K562 (cell line): ENCODE data around the gene TET2. TPM values are rescaled to one million over a fixed set of nuclear protein-coding genes. Genes with fewer than 3 reads are reported as not detected.

Experiments
- ZNF407 ChIP-seq: fragments of 450-650 bp; IDR thresholded peaks from 2 replicates; pipeline ENCODE4 v1.6.1; 2016; ENCODE audit warnings: low read depth
- polyA plus RNA-seq, 8 experiments: library from polyadenylated mRNA; depleted of rRNA in 4 of 8; stranded (reverse) in 5 of 8; unstranded in 3 of 8; fragments of >200 nt; fragmentation: Nextera tagmentation in 2 of 8; fragmentation: Illumina TruSeq in 1 of 8; extraction: Ambion mirVana in 2 of 8; extraction: Trizol in 1 of 8; gene quantifications; 2 replicates each; pipeline versions ENCODE4 v1.2.1 to v1.2.3, GENCODE V29; 2011 to 2014; ENCODE audit warnings: inconsistent platforms in 1 of 8, missing spikeins in 1 of 8
- total RNA-seq, 7 experiments: library from RNA; depleted of rRNA in 6 of 7; stranded (reverse); fragments of >200 nt in 6 of 7; fragmentation: Illumina TruSeq in 2 of 7; extraction: Trizol in 2 of 7; gene quantifications; 2 replicates each; pipeline versions ENCODE4 v1.2.1 to v1.2.3, GENCODE V29; 2011 to 2021; ENCODE audit warnings: low replicate concordance in 1 of 7

TET2 gene
- total and polyA plus RNA-seq, 9 of the 15 experiments (the other 6 are each of a cell fraction or from before 2014, with no cell fraction given): 0.80 to 11.1 (median 4.9) TPM

- TF ChIP-seq ZNF407: no peak
Measured at GRCh38 chr4:105182211-105182610, 35.5 kb downstream of the TET2 start (continued).
